Measurements from ENCODE around the gene C14orf93. TPM values are rescaled to one million over a fixed set of nuclear protein-coding genes. Genes with fewer than 3 reads are reported as not detected.

The C14orf93 gene
- total RNA-seq, 1 donor, result 15.9 TPM

GRCh38 chr14:23009483-23009938 lies 432 bp downstream of the C14orf93 start:
- H3K27ac ChIP-seq (ENCODE audit: low read depth, low read length), result peak overlapping the region; percentile 64

GRCh38 chr14:23008831-23009230 lies 1.1 kb downstream of the C14orf93 start:
- TF ChIP-seq, protein P1, sequence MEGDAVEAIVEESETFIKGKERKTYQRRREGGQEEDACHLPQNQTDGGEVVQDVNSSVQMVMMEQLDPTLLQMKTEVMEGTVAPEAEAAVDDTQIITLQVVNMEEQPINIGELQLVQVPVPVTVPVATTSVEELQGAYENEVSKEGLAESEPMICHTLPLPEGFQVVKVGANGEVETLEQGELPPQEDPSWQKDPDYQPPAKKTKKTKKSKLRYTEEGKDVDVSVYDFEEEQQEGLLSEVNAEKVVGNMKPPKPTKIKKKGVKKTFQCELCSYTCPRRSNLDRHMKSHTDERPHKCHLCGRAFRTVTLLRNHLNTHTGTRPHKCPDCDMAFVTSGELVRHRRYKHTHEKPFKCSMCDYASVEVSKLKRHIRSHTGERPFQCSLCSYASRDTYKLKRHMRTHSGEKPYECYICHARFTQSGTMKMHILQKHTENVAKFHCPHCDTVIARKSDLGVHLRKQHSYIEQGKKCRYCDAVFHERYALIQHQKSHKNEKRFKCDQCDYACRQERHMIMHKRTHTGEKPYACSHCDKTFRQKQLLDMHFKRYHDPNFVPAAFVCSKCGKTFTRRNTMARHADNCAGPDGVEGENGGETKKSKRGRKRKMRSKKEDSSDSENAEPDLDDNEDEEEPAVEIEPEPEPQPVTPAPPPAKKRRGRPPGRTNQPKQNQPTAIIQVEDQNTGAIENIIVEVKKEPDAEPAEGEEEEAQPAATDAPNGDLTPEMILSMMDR (IDR thresholded peaks at IDR 0.05; ENCODE audit: extremely low read depth, low read depth, low read length), result no peak
- no peaks in the 10 kb centered on the region for H3K79me2 ChIP-seq (ENCODE audit: insufficient read depth, low read length)

More at GRCh38 chr14:23009483-23009938, 432 bp downstream of the C14orf93 start:
- Histone ChIP-seq H3K4me1 (ENCODE audit: insufficient read depth, low read length) (peaks cover 23% of the 10 kb centered on the region), H2AFZ (ENCODE audit: low read length) (peak overlapping the region; percentile 95), H4K20me1 (ENCODE audit: insufficient read depth, low read length) (no peaks in the 10 kb centered on the region), H3K27me3 (ENCODE audit: insufficient read depth, low read length) (no peaks in the 10 kb centered on the region), H3K9me3 (ENCODE audit: low read depth, low read length) (no peaks in the 10 kb centered on the region), H3K36me3 (ENCODE audit: insufficient read depth, low read length) (no peaks in the 10 kb centered on the region), H3K4me2 (ENCODE audit: insufficient read depth, low read length) (peak overlapping the region; percentile 84), H3K79me2 (ENCODE audit: insufficient read depth, low read length) (no peaks in the 10 kb centered on the region), H3K4me3 (ENCODE audit: insufficient read depth, low read length) (peak overlapping the region; percentile 76)
- TF ChIP-seq, protein P1 (IDR thresholded peaks at IDR 0.05; ENCODE audit: extremely low read depth, low read depth, low read length), result no peak
- DNase-seq (ENCODE audit: insufficient read length, low spot score, missing footprints), result no peak

GRCh38 chr14:23006544-23007419 lies 3.2 kb downstream of the C14orf93 start:
- Histone ChIP-seq H3K36me3 (ENCODE audit: insufficient read depth, low read length) (no peaks in the 10 kb centered on the region), H3K9me3 (ENCODE audit: low read depth, low read length) (no peaks in the 10 kb centered on the region), H2AFZ (ENCODE audit: low read length) (peak overlapping the region; percentile 94), H3K4me1 (ENCODE audit: insufficient read depth, low read length) (peaks cover 23% of the 10 kb centered on the region), H4K20me1 (ENCODE audit: insufficient read depth, low read length) (no peaks in the 10 kb centered on the region), H3K27ac (ENCODE audit: low read depth, low read length) (peak overlapping the region; percentile 87), H3K4me2 (ENCODE audit: insufficient read depth, low read length) (peak overlapping the region; percentile 78), H3K27me3 (ENCODE audit: insufficient read depth, low read length) (no peaks in the 10 kb centered on the region), H3K79me2 (ENCODE audit: insufficient read depth, low read length) (no peaks in the 10 kb centered on the region), H3K4me3 (ENCODE audit: insufficient read depth, low read length) (peak overlapping the region; percentile 79)
- TF ChIP-seq, protein P1 (IDR thresholded peaks at IDR 0.05; ENCODE audit: extremely low read depth, low read depth, low read length), result peak; percentile 33
- peak; percentile 99 for DNase-seq (ENCODE audit: insufficient read length, low spot score, missing footprints)

More at GRCh38 chr14:23008831-23009230, 1.1 kb downstream of the C14orf93 start:
- Histone ChIP-seq H3K4me3 (ENCODE audit: insufficient read depth, low read length) (no peak overlapping the region), H3K4me2 (ENCODE audit: insufficient read depth, low read length) (peak overlapping the region; percentile 84), H3K27me3 (ENCODE audit: insufficient read depth, low read length) (no peaks in the 10 kb centered on the region), H3K9me3 (ENCODE audit: low read depth, low read length) (no peaks in the 10 kb centered on the region), H2AFZ (ENCODE audit: low read length) (no peak overlapping the region), H3K4me1 (ENCODE audit: insufficient read depth, low read length) (peaks cover 23% of the 10 kb centered on the region), H3K36me3 (ENCODE audit: insufficient read depth, low read length) (no peaks in the 10 kb centered on the region), H4K20me1 (ENCODE audit: insufficient read depth, low read length) (no peaks in the 10 kb centered on the region), H3K27ac (ENCODE audit: low read depth, low read length) (no peak overlapping the region)
- DNase-seq (ENCODE audit: insufficient read length, low spot score, missing footprints), result no peak

- no peaks in the 10 kb centered on the region for H3K79me2 ChIP-seq (ENCODE audit: insufficient read depth, low read length)
- H3K27ac ChIP-seq (ENCODE audit: low read depth, low read length), result peak overlapping the region; percentile 87
- H3K36me3 ChIP-seq (ENCODE audit: insufficient read depth, low read length), result no peaks in the 10 kb centered on the region
- no peaks in the 10 kb centered on the region for H4K20me1 ChIP-seq (ENCODE audit: insufficient read depth, low read length)
- no peaks in the 10 kb centered on the region for H3K27me3 ChIP-seq (ENCODE audit: insufficient read depth, low read length)
- no peak for DNase-seq (ENCODE audit: insufficient read length, low spot score, missing footprints)
- H3K9me3 ChIP-seq (ENCODE audit: low read depth, low read length), result no peaks in the 10 kb centered on the region
- H3K4me3 ChIP-seq (ENCODE audit: insufficient read depth, low read length), result peak overlapping the region; percentile 79
- peaks cover 23% of the 10 kb centered on the region for H3K4me1 ChIP-seq (ENCODE audit: insufficient read depth, low read length)
- no peak overlapping the region for H2AFZ ChIP-seq (ENCODE audit: low read length)
- TF ChIP-seq, protein P1 (IDR thresholded peaks at IDR 0.05; ENCODE audit: extremely low read depth, low read depth, low read length), result no peak
- H3K4me2 ChIP-seq (ENCODE audit: insufficient read depth, low read length), result peak overlapping the region; percentile 78
Measured at GRCh38 chr14:23006188-23006534, 3.8 kb downstream of the C14orf93 start.

All from osteoblast (primary cell).